ENCODE data around the gene NSD2. TPM values are rescaled to one million over a fixed set of nuclear protein-coding genes. Genes with fewer than 3 reads are reported as not detected.

Gene NSD2
- total RNA-seq, 1 donor from 2014 or later = 44.6 TPM

DNA sequence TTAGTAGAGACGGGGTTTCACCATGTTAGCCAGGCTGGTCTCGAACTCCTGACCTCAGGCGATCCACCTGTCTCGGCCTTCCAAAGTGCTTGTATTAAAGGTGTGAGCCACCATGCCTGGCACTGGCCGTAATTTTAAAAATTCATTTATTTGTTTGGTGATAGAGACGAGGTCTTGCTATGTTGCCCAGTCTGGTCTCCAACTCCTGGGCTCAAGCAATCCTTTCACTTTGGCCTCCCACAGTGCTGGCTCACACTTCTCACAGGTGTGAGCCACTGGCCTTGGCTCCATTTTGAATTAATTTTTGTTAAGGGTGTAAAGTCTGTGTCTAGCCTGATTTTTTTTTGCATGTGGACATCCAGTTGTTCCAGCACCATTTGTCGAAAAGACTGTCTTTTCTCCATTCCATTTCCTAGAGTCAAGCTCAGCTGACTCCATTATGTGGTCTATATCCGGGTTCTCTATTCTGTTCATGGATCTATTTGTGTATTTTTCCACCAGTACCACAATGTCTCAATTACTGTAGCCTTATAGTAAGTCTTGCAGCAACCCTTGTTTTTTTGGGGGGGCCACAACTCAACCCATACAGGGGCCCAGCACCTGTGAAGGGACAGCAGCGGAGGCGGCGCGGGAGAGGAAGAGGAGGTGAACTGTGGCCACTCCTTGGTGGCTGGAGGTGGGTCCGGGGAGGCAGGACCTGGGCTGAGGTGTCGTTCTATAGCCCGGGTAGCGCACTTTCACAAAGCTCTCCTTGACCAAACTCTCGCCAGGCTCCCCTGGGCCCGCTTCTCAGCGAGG lies 1.5 kb upstream of the NSD2 start:
- Mint-ChIP-seq H3K36me3 (ENCODE audit: low read depth) (no peaks in the 10 kb centered on the region), H3K27ac (peak overlapping the region; percentile 91), H3K27me3 (no peaks in the 10 kb centered on the region), H3K4me3 (peak overlapping the region; percentile 86), H3K9me3 (no peaks in the 10 kb centered on the region), H3K4me1 (peaks cover 26% of the 10 kb centered on the region)
- POLR2A ChIA-PET = interaction anchor here (0.7 to 1.7 kb wide), 8 partner anchors 8 to 1086 kb away, joined by 3 to 35 read pairs (median 6); partner anchors contain the start of genes LETM1, SLBP, TACC3 and TMEM129
- DNase-seq (no peak), ATAC-seq (ENCODE audit: low read depth) (peak; percentile 1)
- TF ChIP-seq, protein P1, sequence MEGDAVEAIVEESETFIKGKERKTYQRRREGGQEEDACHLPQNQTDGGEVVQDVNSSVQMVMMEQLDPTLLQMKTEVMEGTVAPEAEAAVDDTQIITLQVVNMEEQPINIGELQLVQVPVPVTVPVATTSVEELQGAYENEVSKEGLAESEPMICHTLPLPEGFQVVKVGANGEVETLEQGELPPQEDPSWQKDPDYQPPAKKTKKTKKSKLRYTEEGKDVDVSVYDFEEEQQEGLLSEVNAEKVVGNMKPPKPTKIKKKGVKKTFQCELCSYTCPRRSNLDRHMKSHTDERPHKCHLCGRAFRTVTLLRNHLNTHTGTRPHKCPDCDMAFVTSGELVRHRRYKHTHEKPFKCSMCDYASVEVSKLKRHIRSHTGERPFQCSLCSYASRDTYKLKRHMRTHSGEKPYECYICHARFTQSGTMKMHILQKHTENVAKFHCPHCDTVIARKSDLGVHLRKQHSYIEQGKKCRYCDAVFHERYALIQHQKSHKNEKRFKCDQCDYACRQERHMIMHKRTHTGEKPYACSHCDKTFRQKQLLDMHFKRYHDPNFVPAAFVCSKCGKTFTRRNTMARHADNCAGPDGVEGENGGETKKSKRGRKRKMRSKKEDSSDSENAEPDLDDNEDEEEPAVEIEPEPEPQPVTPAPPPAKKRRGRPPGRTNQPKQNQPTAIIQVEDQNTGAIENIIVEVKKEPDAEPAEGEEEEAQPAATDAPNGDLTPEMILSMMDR (IDR thresholded peaks at IDR 0.05) = no peak
- CTCF ChIA-PET = interaction anchor here (1.0 to 1.3 kb wide), 2 partner anchors 13 to 177 kb away, joined by 3 to 6 read pairs; partner anchors contain the start of gene LETM1
- intact Hi-C loops (cut with micrococcal nuclease) = loop anchor here (1.0 to 5.0 kb wide), 6 partner anchors 13 to 621 kb away; partner anchors contain the start of genes LETM1, NELFA and SLBP

GRCh38 chr4:1870328-1870577 lies 940 bp upstream of the NSD2 start:
- H3K27ac Mint-ChIP-seq = peak overlapping the region; percentile 91
- ChIA-PET POLR2A (interaction anchor here (0.7 to 1.7 kb wide), 8 partner anchors 9 to 1087 kb away, joined by 3 to 35 read pairs (median 6); partner anchors contain the start of genes LETM1, SLBP, TACC3 and TMEM129), CTCF (interaction anchor here (1.0 to 1.3 kb wide), 2 partner anchors 14 to 177 kb away, joined by 3 to 6 read pairs; partner anchors contain the start of gene LETM1)
- H3K4me1 Mint-ChIP-seq = peaks cover 27% of the 10 kb centered on the region
- intact Hi-C loops (cut with micrococcal nuclease) = loop anchor here (1.0 to 5.0 kb wide), 6 partner anchors 14 to 622 kb away; partner anchors contain the start of genes LETM1, NELFA and SLBP
- no peaks in the 10 kb centered on the region for H3K9me3 Mint-ChIP-seq
- no peaks in the 10 kb centered on the region for H3K36me3 Mint-ChIP-seq (ENCODE audit: low read depth)
- peak overlapping the region; percentile 86 for H3K4me3 Mint-ChIP-seq
- TF ChIP-seq, protein P1 (IDR thresholded peaks at IDR 0.05) = no peak
- ATAC-seq (ENCODE audit: low read depth) (peak; percentile 70), DNase-seq (no peak)
- H3K27me3 Mint-ChIP-seq = no peaks in the 10 kb centered on the region

- intact Hi-C loops (cut with micrococcal nuclease) = loop anchor here (1.0 to 5.0 kb wide), 3 partner anchors 28 to 291 kb away; partner anchors contain the start of gene NELFA
- Mint-ChIP-seq H3K9me3 (no peaks in the 10 kb centered on the region), H3K36me3 (ENCODE audit: low read depth) (no peaks in the 10 kb centered on the region), H3K4me1 (peaks cover 27% of the 10 kb centered on the region), H3K27ac (no peak overlapping the region), H3K4me3 (peak overlapping the region; percentile 44), H3K27me3 (no peaks in the 10 kb centered on the region)
- TF ChIP-seq, protein P1 (IDR thresholded peaks at IDR 0.05) = no peak
- ATAC-seq (ENCODE audit: low read depth) (peak; percentile 1), DNase-seq (no peak)
- CTCF ChIA-PET = no interaction called here
- POLR2A ChIA-PET = no interaction called here
Observed at GRCh38 chr4:1871471-1872021, 353 bp downstream of the NSD2 start.

- POLR2A ChIA-PET = no interaction called here
Observed at GRCh38 chr4:1872870-1873269, 1.7 kb downstream of the NSD2 start.

More at GRCh38 chr4:1872870-1873269, 1.7 kb downstream of the NSD2 start:
- no peaks in the 10 kb centered on the region for H3K36me3 Mint-ChIP-seq (ENCODE audit: low read depth)
- TF ChIP-seq, protein P1 (IDR thresholded peaks at IDR 0.05) = no peak
- intact Hi-C loops (cut with micrococcal nuclease) = loop anchor here (5.0 kb wide), 1 partner anchor 134 kb away; the partner anchor contains the start of gene NELFA
- no peak for DNase-seq
- H3K4me1 Mint-ChIP-seq = peaks cover 30% of the 10 kb centered on the region
- peak overlapping the region; percentile 19 for H3K4me3 Mint-ChIP-seq
- H3K9me3 Mint-ChIP-seq = no peaks in the 10 kb centered on the region
- no peak overlapping the region for H3K27ac Mint-ChIP-seq
- no peak for ATAC-seq (ENCODE audit: low read depth)
- no peaks in the 10 kb centered on the region for H3K27me3 Mint-ChIP-seq
- CTCF ChIA-PET = interaction anchor here (0.6 to 1.6 kb wide), 2 partner anchors 14 to 26 kb away, joined by 3 to 5 read pairs; no protein-coding TSS in a partner anchor
